Mesothelial cell of epicardium (in vitro differentiated cells): ENCODE data around the gene RS1. TPM values are rescaled to one million over a fixed set of nuclear protein-coding genes. Genes with fewer than 3 reads are reported as not detected.

Experiments
- DNase-seq, 2 experiments: peaks; one replicate each; pipeline ENCODE4 v3.0.0; 2021; ENCODE audit warnings: low spot score in 2 of 2; ENCODE audit not compliant: unreplicated experiment in 2 of 2
- H3K27ac Mint-ChIP-seq: 2 replicates; pipeline ENCODE4 v1.8.0; 2021; ENCODE audit warnings: mixed read lengths
- H3K27me3 Mint-ChIP-seq: 2 replicates; pipeline ENCODE4 v1.8.0; 2021; ENCODE audit warnings: low read depth, mixed read lengths
- H3K36me3 Mint-ChIP-seq: 2 replicates; pipeline ENCODE4 v1.8.0; 2021; ENCODE audit warnings: mixed read lengths
- H3K4me1 Mint-ChIP-seq: 2 replicates; pipeline ENCODE4 v1.8.0; 2021; ENCODE audit warnings: mixed read lengths
- H3K4me3 Mint-ChIP-seq: 2 replicates; pipeline ENCODE4 v1.8.0; 2021; ENCODE audit warnings: mild to moderate bottlenecking, moderate library complexity, mixed read lengths
- H3K9me3 Mint-ChIP-seq: 2 replicates; pipeline ENCODE4 v1.8.0; 2021; ENCODE audit warnings: mixed read lengths
- total RNA-seq: library from RNA; stranded (reverse); gene quantifications from 3 replicates; pipeline ENCODE4 v1.2.1, GENCODE V29; 2021
- TF ChIP-seq, protein P1 (sequence below): fragments of 200-600 bp; sonication (generic); IDR thresholded peaks from one replicate; pipeline ENCODE4 v1.5.0; 2021; ENCODE audit warnings: antibody characterized with exemption; ENCODE audit not compliant: unreplicated experiment

Gene RS1
- total RNA-seq, 1 donor from 2014 or later, result not detected

- no peak overlapping the region for H3K27ac Mint-ChIP-seq
- no peak overlapping the region for H3K4me3 Mint-ChIP-seq
- DNase-seq, result no peak
- peaks cover 41% of the 10 kb centered on the region for H3K9me3 Mint-ChIP-seq
- peaks cover 1% of the 10 kb centered on the region for H3K36me3 Mint-ChIP-seq
- H3K4me1 Mint-ChIP-seq, result peaks cover 11% of the 10 kb centered on the region
- TF ChIP-seq, protein P1, sequence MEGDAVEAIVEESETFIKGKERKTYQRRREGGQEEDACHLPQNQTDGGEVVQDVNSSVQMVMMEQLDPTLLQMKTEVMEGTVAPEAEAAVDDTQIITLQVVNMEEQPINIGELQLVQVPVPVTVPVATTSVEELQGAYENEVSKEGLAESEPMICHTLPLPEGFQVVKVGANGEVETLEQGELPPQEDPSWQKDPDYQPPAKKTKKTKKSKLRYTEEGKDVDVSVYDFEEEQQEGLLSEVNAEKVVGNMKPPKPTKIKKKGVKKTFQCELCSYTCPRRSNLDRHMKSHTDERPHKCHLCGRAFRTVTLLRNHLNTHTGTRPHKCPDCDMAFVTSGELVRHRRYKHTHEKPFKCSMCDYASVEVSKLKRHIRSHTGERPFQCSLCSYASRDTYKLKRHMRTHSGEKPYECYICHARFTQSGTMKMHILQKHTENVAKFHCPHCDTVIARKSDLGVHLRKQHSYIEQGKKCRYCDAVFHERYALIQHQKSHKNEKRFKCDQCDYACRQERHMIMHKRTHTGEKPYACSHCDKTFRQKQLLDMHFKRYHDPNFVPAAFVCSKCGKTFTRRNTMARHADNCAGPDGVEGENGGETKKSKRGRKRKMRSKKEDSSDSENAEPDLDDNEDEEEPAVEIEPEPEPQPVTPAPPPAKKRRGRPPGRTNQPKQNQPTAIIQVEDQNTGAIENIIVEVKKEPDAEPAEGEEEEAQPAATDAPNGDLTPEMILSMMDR, result no peak
- H3K27me3 Mint-ChIP-seq, result no peaks in the 10 kb centered on the region
Measured at GRCh38 chrX:18691431-18691830, 19.5 kb upstream of the RS1 start.

- no peaks in the 10 kb centered on the region for H3K36me3 Mint-ChIP-seq
- no peak overlapping the region for H3K4me3 Mint-ChIP-seq
- no peaks in the 10 kb centered on the region for H3K27me3 Mint-ChIP-seq
- DNase-seq, result no peak
- TF ChIP-seq, protein P1, result no peak
- no peak overlapping the region for H3K27ac Mint-ChIP-seq
- H3K4me1 Mint-ChIP-seq, result peaks cover 11% of the 10 kb centered on the region
- peaks cover 24% of the 10 kb centered on the region for H3K9me3 Mint-ChIP-seq
Measured at GRCh38 chrX:18687856-18688495, 16.1 kb upstream of the RS1 start.

- no peaks in the 10 kb centered on the region for H3K27me3 Mint-ChIP-seq
- no peak overlapping the region for H3K27ac Mint-ChIP-seq
- H3K4me3 Mint-ChIP-seq, result no peak overlapping the region
- no peak for DNase-seq
- TF ChIP-seq, protein P1, result no peak
- no peaks in the 10 kb centered on the region for H3K36me3 Mint-ChIP-seq
- H3K4me1 Mint-ChIP-seq, result no peaks in the 10 kb centered on the region
- peaks cover 21% of the 10 kb centered on the region for H3K9me3 Mint-ChIP-seq
Measured at GRCh38 chrX:18682979-18683387, 11.1 kb upstream of the RS1 start.

GRCh38 chrX:18681996-18682395, 10.1 kb upstream of the RS1 start:
- Mint-ChIP-seq H3K4me1 (no peaks in the 10 kb centered on the region), H3K4me3 (no peak overlapping the region), H3K27me3 (no peaks in the 10 kb centered on the region), H3K27ac (no peak overlapping the region), H3K9me3 (peaks cover 25% of the 10 kb centered on the region), H3K36me3 (no peaks in the 10 kb centered on the region)
- TF ChIP-seq, protein P1, result no peak
- DNase-seq, result no peak

DNA sequence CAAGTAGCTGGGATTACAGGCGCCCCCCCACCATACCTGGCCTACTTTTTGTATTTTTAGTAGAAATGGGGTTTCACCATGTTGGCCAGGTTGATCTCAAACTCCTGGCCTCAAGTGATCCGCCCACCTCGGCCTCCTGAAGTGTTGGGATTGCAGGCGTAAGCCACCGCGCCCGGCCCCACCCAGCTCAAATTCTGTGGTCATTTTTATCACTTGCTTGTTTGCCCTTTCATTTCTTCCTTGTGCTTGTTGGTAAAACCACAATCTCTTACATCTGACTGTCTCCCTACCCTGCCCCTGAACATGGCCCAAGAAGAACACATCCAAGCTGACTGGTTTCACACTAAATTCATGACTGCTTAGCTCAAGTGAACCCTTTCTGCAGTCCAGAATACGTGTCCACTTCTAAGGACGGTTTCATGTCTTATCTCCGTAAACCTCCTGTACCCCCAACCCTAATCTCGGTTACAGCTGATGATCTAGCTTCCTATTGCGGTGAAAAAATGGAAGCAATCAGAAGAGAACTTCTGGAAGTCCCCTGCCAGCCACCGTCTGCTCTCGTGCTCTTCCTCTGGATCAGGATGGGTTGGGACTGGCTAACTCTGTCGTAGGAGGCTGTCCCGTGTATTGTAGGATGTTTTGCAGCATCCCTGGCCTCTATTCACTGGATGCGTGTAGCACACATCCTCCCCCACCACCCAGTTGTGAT, 5.4 kb upstream of the RS1 start:
- Mint-ChIP-seq H3K36me3 (no peaks in the 10 kb centered on the region), H3K9me3 (peaks cover 25% of the 10 kb centered on the region), H3K4me3 (no peak overlapping the region), H3K27me3 (no peaks in the 10 kb centered on the region), H3K4me1 (peaks cover 2% of the 10 kb centered on the region), H3K27ac (no peak overlapping the region)
- DNase-seq, result no peak
- TF ChIP-seq, protein P1, result no peak
